IPS-15b (cell line): ENCODE results near the gene NELFB.

Experiments used
- H3K27me3 ChIP-seq: one replicate; pipeline ENCODE4 v1.6.1; 2013; ENCODE audit warnings: low read length; ENCODE audit not compliant: control insufficient read depth, insufficient read depth
- H3K36me3 ChIP-seq: one replicate; pipeline ENCODE4 v1.6.1; 2013; ENCODE audit warnings: low read length; ENCODE audit not compliant: control insufficient read depth, insufficient read depth
- H3K4me1 ChIP-seq: one replicate; pipeline ENCODE4 v1.6.1; 2013; ENCODE audit warnings: mild to moderate bottlenecking, low read length; ENCODE audit not compliant: control insufficient read depth, insufficient read depth
- H3K4me3 ChIP-seq: one replicate; pipeline ENCODE4 v1.5.1; 2013; ENCODE audit warnings: low read depth, low read length
- H3K9ac ChIP-seq: one replicate; pipeline ENCODE4 v1.6.1; 2013; ENCODE audit warnings: low read depth, mild to moderate bottlenecking, low read length
- H3K9me3 ChIP-seq: one replicate; pipeline ENCODE4 v1.6.1; 2013; ENCODE audit warnings: mild to moderate bottlenecking, low read length; ENCODE audit not compliant: control insufficient read depth, insufficient read depth

Gene NELFB

DNA sequence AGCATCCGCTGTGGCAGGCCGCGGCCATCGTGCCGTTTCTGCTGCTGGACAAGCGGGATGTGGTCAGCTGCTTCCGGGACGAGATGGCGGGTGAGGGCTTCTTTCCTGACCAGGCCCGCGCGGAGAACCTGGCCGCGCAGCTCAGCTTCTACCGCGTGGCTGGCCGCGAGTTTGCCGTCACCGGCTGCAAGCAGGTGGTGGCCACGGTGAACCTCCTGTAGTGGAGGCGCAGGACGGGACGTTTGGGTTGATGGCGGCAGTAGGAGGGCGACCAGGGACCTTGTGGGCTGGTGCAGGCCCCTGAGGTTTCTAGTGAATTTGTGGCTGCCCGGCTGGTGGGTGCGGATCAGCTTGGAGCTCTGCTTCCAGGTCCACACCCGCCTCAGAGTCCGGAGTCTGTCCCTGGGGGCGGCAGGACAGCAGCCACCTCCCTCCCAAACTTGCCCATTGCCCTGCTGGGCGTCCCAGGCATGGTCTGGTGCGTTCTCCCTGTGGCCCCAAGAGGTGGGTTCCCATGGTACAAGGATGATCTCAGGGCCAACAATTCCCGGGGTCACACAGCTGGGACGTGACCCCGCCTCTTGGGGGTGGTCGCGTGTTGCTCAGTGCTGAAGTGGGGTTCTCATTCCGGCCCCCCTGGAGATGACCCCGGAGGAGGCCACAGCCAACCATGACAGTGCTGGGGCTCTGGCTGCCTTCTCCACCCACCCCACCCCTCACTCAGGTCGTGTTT is 24.8 kb downstream of the NELFB start:
- H3K9ac ChIP-seq, result no peak overlapping the region
- H3K9me3 ChIP-seq, result no peaks in the 10 kb centered on the region
- H3K4me1 ChIP-seq, result peaks cover 3% of the 10 kb centered on the region
- H3K4me3 ChIP-seq, result no peak overlapping the region
- peaks cover 3% of the 10 kb centered on the region for H3K36me3 ChIP-seq
- no peaks in the 10 kb centered on the region for H3K27me3 ChIP-seq

DNA sequence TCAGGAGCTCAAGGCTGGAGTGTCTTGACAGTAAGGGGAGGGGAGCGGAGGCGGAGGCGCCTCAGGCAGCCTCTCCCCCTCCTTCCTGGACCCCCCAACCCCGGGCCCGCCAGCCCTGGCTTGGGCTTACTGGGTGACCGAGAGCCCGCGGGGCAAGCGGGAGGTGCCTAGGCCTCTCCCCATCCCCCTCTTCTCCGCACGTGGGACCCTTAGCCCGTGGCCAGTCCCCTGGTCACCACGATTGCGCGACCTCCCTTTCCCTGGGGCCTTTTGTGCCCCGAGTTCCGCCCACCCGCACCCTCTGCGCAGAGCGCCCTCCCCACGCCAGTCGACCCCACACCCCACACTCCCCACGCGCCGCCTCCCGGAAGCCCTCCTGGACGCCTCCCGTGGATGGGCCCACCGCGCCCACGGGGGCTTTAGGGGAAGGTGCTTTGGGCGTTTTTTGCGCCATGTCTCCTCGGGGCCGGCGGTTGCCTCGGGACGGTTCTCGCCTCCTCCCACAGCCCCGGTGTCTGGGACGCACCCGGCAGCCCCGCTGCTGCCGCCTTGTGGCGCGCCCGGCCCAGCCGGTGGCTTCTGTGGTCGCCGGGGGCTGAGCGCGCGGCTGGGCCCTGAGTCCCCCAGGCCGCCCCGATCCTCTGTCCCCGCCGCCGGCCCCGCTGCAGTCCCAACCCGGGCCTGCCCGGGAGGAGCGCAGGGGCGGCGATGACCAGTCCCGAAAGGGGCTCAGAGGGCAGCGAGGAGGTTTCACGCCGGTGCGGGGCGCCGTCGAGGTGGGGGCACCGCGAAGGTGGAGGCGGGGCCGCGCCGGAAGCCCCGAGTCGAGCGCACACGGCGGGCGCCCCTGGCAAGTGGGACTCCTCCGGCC is 25.6 kb downstream of the NELFB start:
- peaks cover 3% of the 10 kb centered on the region for H3K4me1 ChIP-seq
- H3K9me3 ChIP-seq, result no peaks in the 10 kb centered on the region
- no peak overlapping the region for H3K9ac ChIP-seq
- no peaks in the 10 kb centered on the region for H3K27me3 ChIP-seq
- H3K4me3 ChIP-seq, result peak overlapping the region; percentile 48
- peaks cover 3% of the 10 kb centered on the region for H3K36me3 ChIP-seq

DNA sequence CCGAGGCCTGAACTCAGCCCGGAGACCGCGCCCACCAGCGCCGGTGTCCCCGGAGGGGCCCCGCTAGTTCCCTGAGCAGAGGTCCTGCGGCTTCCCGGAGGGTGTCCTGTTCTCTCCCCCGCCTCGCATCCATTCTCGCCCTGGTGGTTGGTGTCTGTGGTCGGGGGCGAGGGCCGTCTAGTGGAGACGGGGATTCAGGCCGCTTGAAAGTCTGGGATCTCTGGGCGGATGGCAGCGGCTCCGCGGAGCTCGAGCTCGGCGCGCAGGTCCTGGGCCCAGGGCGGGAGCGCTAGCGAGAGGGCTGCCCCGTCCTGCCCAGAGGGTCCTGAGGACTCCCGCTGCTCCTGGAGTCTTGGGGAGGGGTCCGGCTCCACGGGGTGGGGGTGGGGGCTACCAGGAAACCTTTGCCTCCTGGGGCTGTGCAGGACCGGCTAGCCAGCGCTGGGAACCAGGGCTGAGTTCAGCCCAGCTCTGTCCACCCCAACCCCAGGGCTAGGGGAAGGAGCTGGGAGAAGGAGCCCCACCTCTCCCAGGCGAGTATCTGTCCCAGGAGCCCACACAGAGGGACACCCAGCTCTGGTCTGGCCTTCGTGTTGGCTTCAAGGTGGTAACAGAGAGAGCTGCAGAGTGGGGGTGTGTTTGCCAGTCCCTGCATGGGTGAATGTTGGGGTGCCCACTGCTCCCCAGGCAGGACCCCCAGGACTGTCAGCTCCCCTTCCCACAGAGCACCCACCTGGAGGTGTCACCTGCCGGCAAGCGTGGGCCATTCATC is 26.4 kb downstream of the NELFB start:
- Histone ChIP-seq H3K27me3 (no peaks in the 10 kb centered on the region), H3K4me3 (peak overlapping the region; percentile 48), H3K4me1 (no peaks in the 10 kb centered on the region), H3K9me3 (no peaks in the 10 kb centered on the region), H3K9ac (no peak overlapping the region), H3K36me3 (peaks cover 3% of the 10 kb centered on the region)

DNA sequence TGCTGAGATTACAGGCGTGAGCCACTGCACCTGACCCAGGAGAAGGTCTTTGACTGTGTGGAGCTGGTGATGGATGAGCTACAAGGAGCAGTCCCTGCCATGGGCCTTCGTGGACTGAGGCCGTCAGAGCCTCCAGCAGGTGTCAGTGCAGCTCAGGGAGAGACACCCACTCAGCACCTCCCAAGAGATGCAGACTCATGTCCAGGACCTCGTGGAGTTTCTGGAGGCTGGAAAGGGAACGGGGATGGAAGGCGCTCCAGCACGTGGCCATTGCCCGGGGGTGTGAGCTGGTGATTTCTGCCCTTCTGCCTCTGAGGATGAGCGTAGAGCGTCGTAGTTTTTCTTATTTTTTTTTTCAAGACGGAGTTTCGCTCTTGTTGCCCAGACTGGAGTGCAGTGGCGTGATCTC is 31.9 kb downstream of the NELFB start:
- Histone ChIP-seq H3K4me1 (no peaks in the 10 kb centered on the region), H3K36me3 (no peaks in the 10 kb centered on the region), H3K9ac (no peak overlapping the region), H3K4me3 (no peak overlapping the region), H3K27me3 (no peaks in the 10 kb centered on the region), H3K9me3 (no peaks in the 10 kb centered on the region)

DNA sequence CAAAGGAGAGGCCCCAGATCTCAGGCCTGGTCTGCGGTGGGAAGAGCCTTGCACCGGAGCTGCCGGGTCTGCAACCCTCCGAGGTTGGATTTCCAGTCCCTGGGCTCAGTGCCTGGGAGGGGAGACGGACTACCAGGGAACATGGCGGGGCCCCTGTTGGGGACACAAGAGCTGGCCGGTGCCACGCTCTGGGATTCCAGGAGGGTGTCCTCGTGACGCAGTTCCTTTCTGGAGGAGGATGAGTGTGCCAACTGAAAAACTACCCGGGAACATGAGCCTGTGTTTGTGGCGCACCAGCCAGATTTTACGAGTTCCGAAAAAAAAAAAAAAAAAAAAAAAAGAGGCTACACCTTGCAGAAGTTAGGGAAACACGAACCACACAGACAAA is 38.0 kb downstream of the NELFB start:
- Histone ChIP-seq H3K9ac (no peak overlapping the region), H3K4me3 (no peak overlapping the region), H3K4me1 (peaks cover 2% of the 10 kb centered on the region), H3K27me3 (peaks cover 9% of the 10 kb centered on the region), H3K9me3 (no peaks in the 10 kb centered on the region), H3K36me3 (no peaks in the 10 kb centered on the region)

DNA sequence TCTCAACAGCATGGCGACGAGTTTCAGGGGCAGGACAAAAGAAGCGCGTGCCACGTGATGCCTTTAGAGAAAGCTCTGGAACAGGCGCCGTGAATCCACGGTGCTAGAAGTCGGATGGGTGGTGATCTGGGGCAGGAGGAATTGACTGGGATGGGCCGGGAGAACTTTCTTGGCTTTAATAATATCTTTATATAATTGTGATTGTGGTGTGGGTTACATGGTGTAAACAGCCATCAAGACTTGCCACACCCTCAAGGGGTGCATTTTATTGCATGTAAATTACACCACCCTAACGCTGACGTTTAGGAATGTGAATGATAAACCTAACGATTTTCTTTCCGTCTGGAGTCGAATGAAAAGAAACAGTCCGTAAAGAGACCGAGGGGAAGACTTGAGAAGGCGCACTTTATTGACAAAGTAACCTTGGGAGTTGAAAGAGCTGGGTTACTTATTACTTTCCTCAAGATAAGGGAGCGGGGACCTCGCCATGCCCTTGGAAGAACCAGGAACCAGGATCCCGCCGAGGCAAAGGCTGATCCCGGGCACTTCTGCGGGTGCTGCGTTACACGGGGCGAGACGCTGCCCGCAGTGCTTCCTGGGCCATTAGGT is 38.5 kb downstream of the NELFB start:
- Histone ChIP-seq H3K4me3 (no peak overlapping the region), H3K4me1 (peaks cover 7% of the 10 kb centered on the region), H3K9me3 (no peaks in the 10 kb centered on the region), H3K27me3 (peaks cover 9% of the 10 kb centered on the region), H3K9ac (no peak overlapping the region), H3K36me3 (no peaks in the 10 kb centered on the region)

DNA sequence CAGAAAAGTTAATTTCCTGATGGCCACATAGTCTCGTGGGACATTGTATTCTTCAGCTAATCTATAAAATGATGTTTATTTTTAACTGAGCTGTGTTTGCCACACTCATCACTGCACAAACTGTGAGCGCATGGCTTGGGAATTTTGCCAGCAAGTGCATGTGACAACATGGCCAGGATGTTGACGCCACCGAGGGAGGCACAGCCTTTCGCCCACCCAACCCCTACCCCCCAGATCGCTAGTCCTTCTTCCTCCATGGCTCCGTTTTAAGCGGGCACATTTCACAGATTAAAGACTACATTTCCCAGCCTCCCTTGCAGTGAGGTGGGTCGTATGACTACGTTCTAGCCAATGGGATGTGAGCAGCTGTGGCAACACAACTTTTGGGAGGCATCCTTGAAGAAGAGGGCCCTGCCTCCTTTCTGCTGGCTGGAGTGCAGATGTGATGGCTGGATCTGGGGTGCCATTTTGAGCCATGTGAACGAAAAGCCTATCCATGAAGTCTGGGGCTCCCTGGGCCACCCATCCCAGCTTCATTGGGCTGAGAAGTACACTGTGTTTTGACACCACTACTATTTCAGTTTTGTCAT is 39.1 kb downstream of the NELFB start:
- H3K9me3 ChIP-seq, result no peaks in the 10 kb centered on the region
- H3K4me1 ChIP-seq, result peaks cover 9% of the 10 kb centered on the region
- no peak overlapping the region for H3K4me3 ChIP-seq
- H3K9ac ChIP-seq, result no peak overlapping the region
- H3K27me3 ChIP-seq, result peaks cover 9% of the 10 kb centered on the region
- H3K36me3 ChIP-seq, result no peaks in the 10 kb centered on the region

DNA sequence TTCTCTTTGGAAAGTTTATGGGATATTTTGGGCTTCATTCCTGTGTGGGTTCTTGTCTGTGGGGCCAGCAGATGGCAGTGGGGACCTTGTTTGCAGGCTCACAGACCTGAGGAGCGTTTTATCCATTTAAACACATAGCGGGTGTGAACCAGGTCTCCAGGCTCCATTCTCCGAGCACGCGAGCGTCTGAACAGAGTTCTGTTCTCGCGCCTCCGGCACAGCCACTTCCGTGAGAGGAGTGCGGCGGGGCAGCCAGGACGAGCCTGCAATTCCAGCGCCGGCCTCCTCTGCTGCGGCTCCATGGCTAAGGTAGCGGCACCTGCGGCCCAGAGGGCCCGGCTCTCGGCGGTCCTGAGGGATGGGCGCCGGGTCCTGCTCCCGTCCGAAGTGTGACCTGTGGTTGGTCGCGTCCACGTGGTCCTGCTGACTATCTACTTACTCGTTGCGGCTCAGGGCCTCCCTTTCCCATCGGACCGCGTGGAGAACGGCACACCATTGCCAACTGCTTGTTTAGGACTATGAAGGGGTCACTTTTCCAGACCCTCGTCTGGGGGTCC is 39.6 kb downstream of the NELFB start:
- H3K36me3 ChIP-seq, result no peaks in the 10 kb centered on the region
- H3K9me3 ChIP-seq, result no peaks in the 10 kb centered on the region
- no peak overlapping the region for H3K9ac ChIP-seq
- H3K4me1 ChIP-seq, result peaks cover 9% of the 10 kb centered on the region
- H3K4me3 ChIP-seq, result peak overlapping the region; percentile 50
- peaks cover 9% of the 10 kb centered on the region for H3K27me3 ChIP-seq

DNA sequence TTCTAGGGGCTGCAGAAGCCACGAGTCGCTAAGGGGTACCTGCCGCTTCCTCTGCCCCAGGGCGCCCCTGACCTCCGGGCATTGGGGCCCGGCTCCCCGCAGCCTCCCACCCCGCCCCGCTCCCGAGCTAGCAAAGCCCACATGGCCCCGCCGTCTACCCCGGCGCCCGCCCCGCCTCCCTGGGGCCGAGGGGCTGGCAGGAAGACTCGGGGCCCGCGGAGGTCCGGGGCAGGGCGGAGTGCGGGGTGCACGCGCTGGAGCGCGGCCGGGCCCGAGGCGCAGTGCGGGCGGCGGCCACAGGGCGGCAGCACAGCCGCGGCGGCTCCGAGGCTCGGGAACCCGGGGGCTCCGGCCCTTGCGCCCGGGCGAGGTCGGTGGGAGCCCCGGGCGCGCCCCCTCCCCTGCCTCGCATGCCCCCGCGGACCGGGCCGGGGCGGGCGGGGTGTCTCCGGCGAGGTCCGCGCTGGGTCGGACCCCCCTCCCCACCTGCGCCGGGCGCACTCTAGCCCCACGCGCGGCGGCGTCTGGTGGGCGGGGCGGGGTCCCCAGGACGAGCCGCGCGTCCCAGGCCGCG is 40.2 kb downstream of the NELFB start:
- Histone ChIP-seq H3K4me3 (peak overlapping the region; percentile 50), H3K4me1 (peaks cover 9% of the 10 kb centered on the region), H3K9ac (no peak overlapping the region), H3K36me3 (no peaks in the 10 kb centered on the region), H3K9me3 (no peaks in the 10 kb centered on the region), H3K27me3 (peaks cover 9% of the 10 kb centered on the region)

DNA sequence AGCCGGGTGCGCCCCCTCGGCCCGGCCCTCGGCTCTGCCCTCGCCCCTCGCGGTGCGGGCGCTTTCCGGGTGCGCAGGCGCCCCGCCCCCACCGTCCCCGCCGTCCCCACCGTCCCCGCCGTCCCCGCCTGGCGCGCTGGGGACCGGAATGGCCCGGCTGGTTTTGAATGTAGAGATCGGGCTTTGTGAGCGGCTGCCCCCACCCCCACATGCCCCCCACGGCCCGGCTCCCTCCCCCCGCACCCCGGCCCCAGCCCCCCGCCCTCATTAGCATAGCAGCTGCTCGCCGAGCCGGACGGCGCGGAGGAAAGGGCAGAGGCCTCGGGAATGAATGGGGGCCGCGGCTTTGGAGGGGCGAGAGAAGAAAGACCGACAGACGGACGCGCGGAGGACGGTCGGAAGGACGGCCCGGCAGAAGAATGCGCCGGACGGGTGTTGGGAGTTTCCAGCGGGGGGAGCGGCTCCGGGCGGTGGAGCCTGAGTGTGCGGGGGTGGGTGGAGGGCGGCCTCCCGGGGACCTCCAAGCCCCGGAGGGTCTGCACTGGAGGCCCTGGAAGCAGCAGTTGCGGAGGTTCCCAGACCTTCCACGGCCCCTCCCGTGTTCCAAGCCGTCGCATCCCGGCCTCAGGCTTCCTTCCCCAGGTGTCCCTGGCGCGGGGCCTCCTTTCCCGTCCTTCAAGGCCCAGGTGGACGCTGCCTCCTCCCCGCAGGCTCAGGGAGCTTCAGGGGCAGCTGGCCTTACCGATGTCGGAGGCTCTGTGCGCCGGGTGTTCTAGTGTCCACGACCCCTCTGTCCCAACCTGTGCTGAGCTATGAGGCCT is 40.9 kb downstream of the NELFB start:
- peak overlapping the region; percentile 41 for H3K4me3 ChIP-seq
- H3K36me3 ChIP-seq, result no peaks in the 10 kb centered on the region
- no peaks in the 10 kb centered on the region for H3K9me3 ChIP-seq
- H3K4me1 ChIP-seq, result peaks cover 9% of the 10 kb centered on the region
- peaks cover 9% of the 10 kb centered on the region for H3K27me3 ChIP-seq
- H3K9ac ChIP-seq, result peak overlapping the region; percentile 37
